Stomach (tissue), 9 donors: ENCODE results near the gene HS6ST3. TPM values are rescaled to one million over a fixed set of nuclear protein-coding genes. Genes with fewer than 3 reads are reported as not detected.
A peak's percentile ranks its signal among the peaks of the same experiment; 100 is the strongest.

ENCODE experiments used
- DNase-seq, 2 donors: peaks; one replicate each; pipeline versions ENCODE4 v3.0.0 to v3.0.0-alpha.2; 2013 to 2019
- H3K27ac ChIP-seq, 5 donors: fragments of 200-600 bp in 4 of 5; sonication (generic) in 4 of 5; one replicate each; pipeline ENCODE4 v1.5.1; 2013 to 2019; ENCODE audit warnings: mild to moderate bottlenecking in 1 of 5, moderate library complexity in 1 of 5
- H3K27me3 ChIP-seq, 3 donors: fragments of 200-600 bp; sonication (generic); one replicate each; pipeline ENCODE4 v1.5.1; 2017 to 2019; ENCODE audit warnings: mixed run types in 1 of 3
- H3K36me3 ChIP-seq, 4 donors: fragments of 200-600 bp; sonication (generic); 1 replicate in 3 of 4; 2 replicates in 1 of 4; pipeline ENCODE4 v1.5.1; 2016 to 2019
- H3K4me1 ChIP-seq, 4 donors: fragments of 200-600 bp; sonication (generic); one replicate each; pipeline ENCODE4 v1.5.1; 2016 to 2019
- H3K4me3 ChIP-seq, 4 donors: fragments of 200-600 bp; sonication (generic) in 3 of 4; one replicate each; pipeline ENCODE4 v1.5.1; 2016 to 2019; ENCODE audit warnings: mild to moderate bottlenecking in 1 of 4
- H3K9me3 ChIP-seq, 4 donors: fragments of 200-600 bp; sonication (generic); one replicate each; pipeline ENCODE4 v1.5.1; 2016 to 2019
- EP300 ChIP-seq: sonication (generic); formaldehyde crosslinking; IDR thresholded peaks from one replicate; pipeline ENCODE4 v1.6.1; 2017; ENCODE audit warnings: antibody characterized with exemption
- POLR2A ChIP-seq, 4 donors: fragments of 450-650 bp; IDR thresholded peaks; one replicate each; pipeline ENCODE4 v1.6.1; 2016; ENCODE audit warnings: antibody characterized with exemption in 4 of 4, control low read depth in 2 of 4, mild to moderate bottlenecking in 1 of 4, moderate library complexity in 1 of 4
- POLR2AphosphoS5 ChIP-seq, 3 donors: sonication (generic); formaldehyde crosslinking; IDR thresholded peaks; one replicate each; pipeline ENCODE4 v1.6.1; 2016; ENCODE audit warnings: antibody characterized with exemption in 3 of 3
- WGBS, 5 donors: extraction: QIAGEN DNeasy Blood & Tissue Kit in 3 of 5; methylation state at CpG; one replicate each; pipeline versions ENCODE4 v1.1.5 to v1.1.7; 2013 to 2018; 5-methylcytosine and 5-hydroxymethylcytosine counted together
- intact Hi-C: fragments of 100-400 bp; cut with DNase I; formaldehyde crosslinking; loops from one replicate; pipeline ENCODE4 v1.15.1; 2023; ENCODE audit warnings: low total_unique reads
- polyA plus RNA-seq, 3 donors: library from polyadenylated mRNA; stranded (reverse); fragments of 200-250 nt; gene quantifications; one replicate each; pipeline ENCODE4 v1.2.3, GENCODE V29; 2013
- total RNA-seq, 5 donors: library from RNA; depleted of rRNA; stranded (reverse); fragments of >200 nt; gene quantifications; one replicate each; pipeline versions ENCODE4 v1.1.0 to v1.2.3, GENCODE V29; 2014 to 2016
- TF ChIP-seq, protein P1 (sequence below), 7 experiments: fragments of 450-650 bp in 4 of 7; fragments of 200-600 bp in 3 of 7; sonication (generic) in 3 of 7; IDR thresholded peaks; one replicate each; pipeline ENCODE4 v1.5.1; 2016 to 2019; ENCODE audit warnings: antibody characterized with exemption in 7 of 7, control low read depth in 2 of 7, mild to moderate bottlenecking in 1 of 7
- donor health status: healthy with polysubstance abuse.
- donor health status: Bipolar disorder and iron deficiency.
- donor health status: healthy.

HS6ST3 gene
- total and polyA plus RNA-seq, 8 donors = 0.15 to 4.0 (median 0.75) TPM; not detected in 1

DNA sequence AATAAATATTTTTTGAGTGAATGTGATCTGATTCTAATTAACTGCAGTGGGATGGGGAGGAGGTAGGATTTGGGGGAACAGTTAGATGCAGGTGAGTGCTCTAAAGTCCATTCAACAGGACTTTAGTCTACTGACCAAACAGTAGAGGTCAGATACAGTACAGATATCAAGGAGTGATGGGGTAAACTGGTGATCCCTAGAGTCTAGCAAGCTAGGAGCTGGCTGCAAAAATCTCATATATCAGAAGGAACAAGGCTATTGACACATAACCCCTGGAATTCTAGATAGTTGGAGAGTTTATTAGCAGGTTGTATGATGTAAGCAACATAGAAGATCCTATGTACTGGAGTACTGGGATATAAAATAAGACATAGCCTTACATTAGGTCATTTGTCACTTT, 131.6 kb downstream of the HS6ST3 start:
- no peak for DNase-seq
- TF ChIP-seq POLR2A (IDR thresholded peaks at IDR 0.05) = no peak
- TF ChIP-seq, protein P1, sequence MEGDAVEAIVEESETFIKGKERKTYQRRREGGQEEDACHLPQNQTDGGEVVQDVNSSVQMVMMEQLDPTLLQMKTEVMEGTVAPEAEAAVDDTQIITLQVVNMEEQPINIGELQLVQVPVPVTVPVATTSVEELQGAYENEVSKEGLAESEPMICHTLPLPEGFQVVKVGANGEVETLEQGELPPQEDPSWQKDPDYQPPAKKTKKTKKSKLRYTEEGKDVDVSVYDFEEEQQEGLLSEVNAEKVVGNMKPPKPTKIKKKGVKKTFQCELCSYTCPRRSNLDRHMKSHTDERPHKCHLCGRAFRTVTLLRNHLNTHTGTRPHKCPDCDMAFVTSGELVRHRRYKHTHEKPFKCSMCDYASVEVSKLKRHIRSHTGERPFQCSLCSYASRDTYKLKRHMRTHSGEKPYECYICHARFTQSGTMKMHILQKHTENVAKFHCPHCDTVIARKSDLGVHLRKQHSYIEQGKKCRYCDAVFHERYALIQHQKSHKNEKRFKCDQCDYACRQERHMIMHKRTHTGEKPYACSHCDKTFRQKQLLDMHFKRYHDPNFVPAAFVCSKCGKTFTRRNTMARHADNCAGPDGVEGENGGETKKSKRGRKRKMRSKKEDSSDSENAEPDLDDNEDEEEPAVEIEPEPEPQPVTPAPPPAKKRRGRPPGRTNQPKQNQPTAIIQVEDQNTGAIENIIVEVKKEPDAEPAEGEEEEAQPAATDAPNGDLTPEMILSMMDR (IDR thresholded peaks at IDR 0.05) = no peak
- TF ChIP-seq POLR2AphosphoS5 (IDR thresholded peaks at IDR 0.05) = no peak
- no peak for TF ChIP-seq EP300
- Histone ChIP-seq H3K9me3 (no peaks in the 10 kb centered on the region), H3K36me3 (no peaks in the 10 kb centered on the region), H3K27ac (no peak overlapping the region), H3K4me1 (peaks cover 0 to 5% (median 0%) of the 10 kb centered on the region in 4 donors), H3K4me3 (no peak overlapping the region), H3K27me3 (no peaks in the 10 kb centered on the region)
- intact Hi-C loops = no loop called here

DNA sequence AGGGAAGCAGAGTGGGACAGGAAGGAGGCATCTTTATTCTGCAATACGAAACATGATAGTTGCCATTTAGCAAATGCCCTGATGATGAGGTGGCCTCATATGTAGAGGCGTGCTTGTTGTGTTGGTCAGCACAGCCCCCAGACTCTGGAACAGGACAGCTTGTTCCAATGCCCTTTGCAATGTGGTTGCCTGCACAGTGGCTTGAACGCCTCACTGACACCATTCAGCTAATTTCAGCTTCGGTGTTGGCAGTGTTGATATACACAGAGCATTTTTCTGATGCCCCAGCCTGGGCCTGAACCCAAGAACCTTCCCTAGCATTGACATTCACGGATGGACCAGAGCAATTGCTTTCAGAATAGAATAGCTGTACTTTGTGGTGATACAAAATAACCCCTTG, 133.3 kb downstream of the HS6ST3 start:
- Histone ChIP-seq H3K36me3 (no peaks in the 10 kb centered on the region), H3K27ac (no peak overlapping the region), H3K4me1 (peaks cover 0 to 5% (median 0%) of the 10 kb centered on the region in 4 donors), H3K27me3 (no peaks in the 10 kb centered on the region), H3K4me3 (no peak overlapping the region), H3K9me3 (no peaks in the 10 kb centered on the region)
- TF ChIP-seq EP300 (peak; percentile 47), POLR2AphosphoS5 (IDR thresholded peaks at IDR 0.05) (no peak), POLR2A (IDR thresholded peaks at IDR 0.05) (no peak)
- 68 to 88% (median 83%) methylated on average over 5 of the region's 5 CpGs for WGBS, 5 donors
- no peak for DNase-seq
- intact Hi-C loops = no loop called here

DNA sequence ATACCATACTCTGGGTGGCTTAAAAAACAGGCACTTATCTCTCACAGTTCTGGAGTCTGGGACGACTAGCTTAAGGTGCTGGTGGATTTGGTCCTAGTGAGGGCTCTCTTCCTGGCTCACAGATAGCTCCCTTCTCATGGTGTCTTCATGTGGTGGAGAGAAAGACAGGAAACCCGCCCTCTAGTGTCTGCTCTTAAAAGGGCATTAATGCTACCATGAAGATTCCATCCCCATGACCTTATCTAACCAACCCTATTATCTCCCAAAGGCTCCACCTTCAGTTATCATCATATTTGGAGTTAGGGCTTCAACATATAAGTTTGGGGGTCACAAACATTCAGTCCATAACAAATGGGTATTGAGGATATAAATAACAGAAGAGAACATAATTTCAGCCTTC, 139.4 kb downstream of the HS6ST3 start:
- 34 to 58% (median 48%) methylated on average over 2 of the region's 2 CpGs for WGBS, 5 donors
- no peaks in the 10 kb centered on the region for H3K27me3 ChIP-seq
- H3K36me3 ChIP-seq = no peaks in the 10 kb centered on the region
- H3K9me3 ChIP-seq = no peaks in the 10 kb centered on the region
- H3K4me3 ChIP-seq = no peak overlapping the region
- intact Hi-C loops = no loop called here
- DNase-seq = no peak
- TF ChIP-seq EP300 (no peak), POLR2AphosphoS5 (IDR thresholded peaks at IDR 0.05) (no peak), POLR2A (IDR thresholded peaks at IDR 0.05) (no peak)
- TF ChIP-seq, protein P1 (IDR thresholded peaks at IDR 0.05) = peak in 1 of 7 experiments; percentile 17
- H3K4me1 ChIP-seq = no peaks in the 10 kb centered on the region
- no peak overlapping the region for H3K27ac ChIP-seq

DNA sequence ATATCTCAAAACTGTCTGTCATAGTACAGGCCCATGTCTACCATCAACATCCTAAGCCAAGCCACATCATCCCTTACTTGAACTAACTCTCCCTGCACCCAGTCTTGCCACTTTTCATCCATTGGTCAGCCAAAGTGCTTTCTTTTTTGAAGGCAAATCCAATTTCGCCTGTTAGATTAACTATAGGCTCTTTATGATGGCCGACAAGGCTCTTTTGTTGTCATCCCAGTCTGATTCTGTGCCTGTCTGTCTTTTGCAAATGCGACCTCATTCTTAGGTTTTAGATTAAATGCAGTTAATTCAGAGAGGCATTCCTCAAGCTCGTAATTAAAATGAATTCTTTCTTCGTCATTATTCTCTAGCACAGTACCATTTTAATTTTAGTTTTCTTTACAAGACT, 148.3 kb downstream of the HS6ST3 start:
- H3K9me3 ChIP-seq = no peaks in the 10 kb centered on the region
- no peak overlapping the region for H3K27ac ChIP-seq
- H3K4me3 ChIP-seq = no peak overlapping the region
- no peaks in the 10 kb centered on the region for H3K36me3 ChIP-seq
- no peaks in the 10 kb centered on the region for H3K27me3 ChIP-seq
- TF ChIP-seq POLR2AphosphoS5 (IDR thresholded peaks at IDR 0.05) = no peak
- TF ChIP-seq POLR2A (IDR thresholded peaks at IDR 0.05) = no peak
- TF ChIP-seq, protein P1 (IDR thresholded peaks at IDR 0.05) = no peak
- TF ChIP-seq EP300 = no peak
- H3K4me1 ChIP-seq = no peaks in the 10 kb centered on the region
- intact Hi-C loops = no loop called here
- 86 to 95% (median 91%) methylated on average over 5 of the region's 5 CpGs for WGBS, 5 donors
- DNase-seq = no peak

DNA sequence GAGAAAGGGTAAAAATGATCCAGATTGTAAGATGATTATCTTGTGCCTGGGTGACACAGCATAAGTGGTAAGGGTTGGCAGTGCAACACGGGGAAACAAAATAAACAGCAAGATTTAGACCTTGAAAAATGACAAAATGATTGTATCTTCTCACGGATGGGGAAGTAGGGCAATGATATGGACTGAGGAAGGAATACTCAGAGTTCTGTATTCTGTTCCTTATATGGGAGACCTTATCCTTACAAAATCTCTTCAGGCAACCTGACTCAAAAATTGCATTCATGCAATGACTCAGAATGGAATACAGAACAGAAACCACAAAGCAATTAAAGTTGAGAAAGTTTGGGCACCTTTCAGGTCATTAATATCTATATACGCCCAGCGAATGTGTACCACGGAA, 149.0 kb downstream of the HS6ST3 start:
- no peak for DNase-seq
- H3K9me3 ChIP-seq = no peaks in the 10 kb centered on the region
- H3K36me3 ChIP-seq = no peaks in the 10 kb centered on the region
- 38 to 58% (median 47%) methylated on average over 5 of the region's 5 CpGs for WGBS, 5 donors
- no peak overlapping the region for H3K27ac ChIP-seq
- intact Hi-C loops = no loop called here
- H3K27me3 ChIP-seq = no peaks in the 10 kb centered on the region
- peaks cover 0 to 4% (median 0%) of the 10 kb centered on the region in 4 donors for H3K4me1 ChIP-seq
- TF ChIP-seq EP300 (no peak), POLR2AphosphoS5 (IDR thresholded peaks at IDR 0.05) (no peak), POLR2A (IDR thresholded peaks at IDR 0.05) (no peak)
- TF ChIP-seq, protein P1 (IDR thresholded peaks at IDR 0.05) = no peak
- no peak overlapping the region for H3K4me3 ChIP-seq
